ENCODE data around the gene MSI2.
"Not testable (repeated sequence)": the region's sequence is repeated elsewhere in the genome, so short reads cannot be mapped to it uniquely, and the experiment has no call there.

Gene MSI2

GRCh38 chr17:57609125-57609877 is 353.0 kb downstream of the MSI2 start:
- DNase-seq, result no peak

- DNase-seq, result no peak
Measured at GRCh38 chr17:57609878-57610270, 353.6 kb downstream of the MSI2 start.

GRCh38 chr17:57612202-57613071 is 356.1 kb downstream of the MSI2 start:
- peak; percentile 68 for DNase-seq

- no peak for DNase-seq
Measured at GRCh38 chr17:57614742-57615141, 358.4 kb downstream of the MSI2 start.

DNA sequence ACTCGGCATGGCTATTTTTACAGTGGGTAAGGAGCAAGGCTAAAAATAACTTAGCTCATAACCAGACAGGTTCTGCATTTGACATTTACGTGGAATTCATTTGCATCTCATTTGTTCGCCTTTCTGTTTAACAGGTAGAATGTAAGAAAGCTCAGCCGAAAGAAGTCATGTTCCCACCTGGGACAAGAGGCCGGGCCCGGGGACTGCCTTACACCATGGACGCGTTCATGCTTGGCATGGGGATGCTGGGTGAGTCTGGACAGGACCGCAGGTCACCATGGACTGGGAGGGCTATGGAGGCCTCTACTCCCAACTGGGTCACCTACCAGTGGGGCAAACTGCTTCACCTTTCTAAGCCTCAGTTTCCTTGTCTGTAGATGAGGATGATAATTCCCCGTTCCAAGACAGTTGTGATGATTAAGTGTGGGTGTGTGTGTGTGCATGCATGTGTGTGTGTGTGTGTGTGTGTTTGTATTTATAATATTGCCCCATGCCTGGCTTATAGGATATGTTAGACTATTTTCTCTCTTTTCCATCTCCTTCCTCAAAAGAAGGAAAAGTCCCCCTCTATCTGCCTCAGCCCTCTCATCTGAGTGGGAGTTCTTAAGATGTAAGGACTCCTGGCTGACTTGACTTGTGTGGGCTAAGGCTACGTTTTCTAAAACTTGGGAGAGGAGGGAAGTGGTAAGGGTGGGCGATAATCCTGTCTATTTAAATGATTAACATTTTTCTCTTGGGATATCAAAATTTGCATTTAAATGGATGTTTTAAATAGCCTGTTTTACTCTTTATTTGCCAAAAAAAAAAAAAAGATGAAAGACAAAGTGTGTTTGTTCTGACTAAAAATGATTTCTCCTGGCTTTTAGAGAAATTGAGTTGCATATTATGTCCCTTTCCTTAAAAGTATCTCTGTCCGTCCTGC is 359.8 kb downstream of the MSI2 start:
- DNase-seq, result no peak

DNA sequence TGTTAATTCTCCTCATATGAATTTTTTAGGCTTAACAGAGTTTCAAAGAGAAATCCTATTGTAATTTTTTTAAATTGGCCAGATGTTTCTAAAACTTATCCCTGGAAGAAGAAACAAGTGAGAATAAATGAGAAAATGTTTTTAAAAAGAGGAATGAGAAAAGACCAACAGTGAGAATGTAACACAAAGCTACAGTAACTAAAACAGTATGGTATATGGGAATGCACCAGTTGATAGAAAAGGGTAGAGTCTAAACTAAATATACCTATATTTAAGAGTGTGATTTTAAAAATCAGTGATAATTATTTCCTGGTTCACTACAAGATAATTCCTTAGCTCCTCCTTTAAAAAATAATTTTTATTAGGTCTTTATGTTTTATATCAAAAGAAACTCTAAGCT is 360.9 kb downstream of the MSI2 start:
- no peak for DNase-seq

- no peak for DNase-seq
Measured at GRCh38 chr17:57619061-57619937, 363.0 kb downstream of the MSI2 start.

DNA sequence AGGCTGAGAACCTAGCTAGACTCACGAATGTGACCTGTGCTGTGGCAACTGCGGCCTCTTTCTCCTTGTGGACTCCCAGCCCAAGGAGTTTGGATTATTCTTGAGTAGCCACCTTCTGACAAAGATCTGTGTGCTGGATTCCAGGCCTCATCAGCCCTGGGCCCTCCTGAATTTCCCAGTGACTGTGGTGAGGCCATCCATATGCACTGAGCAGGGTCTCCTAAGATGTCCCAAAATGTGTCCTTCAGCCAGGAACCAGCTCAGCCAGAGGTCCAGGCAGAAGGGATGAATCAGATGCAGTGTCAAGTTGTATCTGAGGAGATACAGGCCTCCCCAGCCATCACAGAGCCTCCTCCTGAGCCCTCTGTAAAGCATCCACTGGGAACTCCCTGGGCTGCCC is 364.3 kb downstream of the MSI2 start:
- no peak for DNase-seq

DNA sequence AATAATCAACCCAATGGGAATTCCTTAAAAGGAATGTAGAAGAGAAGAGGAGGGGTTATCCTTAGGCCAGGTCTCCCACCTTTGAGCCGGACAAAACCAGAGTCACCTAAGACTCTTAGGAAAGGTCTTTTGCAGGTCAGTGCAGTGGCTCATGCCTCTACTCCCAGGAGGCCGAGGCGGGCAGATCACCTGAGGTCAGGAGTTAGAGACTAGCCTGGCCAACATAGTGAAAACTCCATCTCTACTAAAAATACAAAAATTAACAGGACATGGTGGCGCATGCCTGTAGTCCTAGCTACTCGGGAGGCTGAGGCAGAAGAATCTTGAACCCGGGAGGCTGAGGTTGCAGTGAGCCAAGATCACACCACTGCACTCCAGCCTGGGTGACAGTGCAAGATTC is 365.5 kb downstream of the MSI2 start:
- not testable (repeated sequence) for DNase-seq

GRCh38 chr17:57622306-57622682 is 366.0 kb downstream of the MSI2 start:
- DNase-seq, result no peak

GRCh38 chr17:57622683-57623433 is 366.5 kb downstream of the MSI2 start:
- no peak for DNase-seq

DNA sequence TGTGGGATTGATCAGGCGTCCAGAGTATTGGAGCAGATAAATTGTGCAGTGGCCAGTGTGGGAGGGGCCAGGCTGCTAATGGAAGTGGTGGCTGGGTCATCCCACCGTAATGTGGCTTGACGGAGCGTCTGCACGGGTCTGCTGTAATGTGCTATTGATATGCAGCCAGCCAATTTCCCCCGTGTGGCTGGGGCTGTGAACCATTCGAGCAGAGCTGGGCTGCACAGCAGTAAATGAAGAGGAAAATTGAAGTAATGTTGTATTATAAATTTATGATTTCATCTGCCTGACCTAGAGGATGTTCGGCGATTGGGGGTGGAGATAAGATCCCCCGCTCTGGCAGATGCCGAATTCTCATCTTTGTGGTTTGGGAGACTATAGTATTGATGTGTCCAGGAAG is 367.3 kb downstream of the MSI2 start:
- no peak for DNase-seq

GRCh38 chr17:57624386-57624785 is 368.1 kb downstream of the MSI2 start:
- no peak for DNase-seq

DNA sequence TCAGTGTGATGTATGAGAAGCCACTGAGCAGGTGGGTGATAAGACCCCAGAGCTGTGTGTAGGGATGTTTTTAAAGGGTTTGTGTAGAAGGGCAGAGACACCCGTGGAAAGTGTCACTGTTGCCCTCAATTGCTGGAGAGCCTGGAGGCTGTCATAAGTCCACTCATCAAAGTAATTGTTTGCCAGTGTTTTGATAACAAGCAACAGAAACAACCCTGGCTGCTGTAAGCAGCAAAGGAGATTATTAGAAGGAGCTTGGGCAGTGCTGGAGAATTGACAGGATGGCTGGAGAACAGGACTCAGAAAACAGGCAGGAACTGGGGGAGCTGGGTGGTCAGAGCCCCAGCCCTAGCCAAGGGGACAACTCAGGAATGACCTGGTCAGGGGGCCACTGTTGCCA is 369.2 kb downstream of the MSI2 start:
- DNase-seq, result no peak

- no peak for DNase-seq
Measured at GRCh38 chr17:57625957-57626356, 369.6 kb downstream of the MSI2 start.

DNA sequence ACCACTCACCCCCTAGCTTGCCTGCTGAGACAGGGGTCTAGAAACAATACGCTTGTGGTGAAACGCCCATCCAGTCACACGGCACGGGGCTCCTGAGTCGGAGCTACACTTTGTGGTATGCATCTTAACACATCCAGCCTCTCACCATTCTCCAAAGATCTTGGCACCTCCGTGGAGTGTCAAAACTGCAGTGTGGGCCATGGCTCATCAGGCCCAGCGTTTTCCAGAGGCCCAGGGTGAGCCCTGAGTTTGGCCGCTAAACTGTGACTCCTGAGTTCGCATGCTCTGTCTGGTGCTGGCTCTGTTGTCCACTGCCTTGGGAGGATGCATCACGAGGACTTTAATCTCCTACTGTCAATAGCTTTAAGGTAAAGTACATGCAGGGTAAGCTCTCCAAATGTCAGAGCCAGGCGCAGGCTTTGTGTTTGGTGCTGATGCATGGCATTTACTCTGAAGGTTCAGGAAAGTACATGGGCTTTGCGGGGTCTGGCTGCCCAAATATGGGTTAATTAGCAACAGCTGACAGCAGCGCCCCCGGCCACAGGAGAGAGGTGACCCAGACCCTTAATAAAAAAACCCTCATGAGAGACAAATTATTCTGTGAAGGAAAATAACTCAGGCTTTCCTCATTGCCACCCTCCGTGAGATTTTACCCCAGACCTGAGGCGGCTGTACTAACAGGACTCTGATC is 370.3 kb downstream of the MSI2 start:
- no peak for DNase-seq

GRCh38 chr17:57627591-57627990 is 371.3 kb downstream of the MSI2 start:
- no peak for DNase-seq

GRCh38 chr17:57628421-57628820 is 372.1 kb downstream of the MSI2 start:
- DNase-seq, result no peak

GRCh38 chr17:57629470-57629869 is 373.1 kb downstream of the MSI2 start:
- DNase-seq, result no peak

DNA sequence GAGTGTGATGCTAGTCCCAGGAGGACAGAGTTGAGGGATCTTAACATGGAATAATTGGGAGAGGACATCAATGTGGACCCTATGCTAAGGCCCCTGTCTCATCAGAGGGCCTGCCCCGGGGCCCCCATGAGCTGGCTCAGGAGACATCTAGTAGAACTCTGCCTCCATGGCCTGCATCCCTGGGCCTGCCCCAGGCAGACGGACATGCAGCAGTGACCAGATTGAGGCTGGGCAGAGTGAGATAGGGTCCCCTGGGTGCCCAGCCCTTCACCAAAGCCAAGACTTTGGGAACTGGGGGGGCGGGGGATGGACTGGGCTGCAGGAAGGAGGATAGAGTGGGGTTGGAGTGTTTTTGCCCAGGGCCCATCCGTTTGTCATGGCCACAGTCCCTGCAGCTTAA is 373.6 kb downstream of the MSI2 start:
- DNase-seq, result no peak

- no peak for DNase-seq
Measured at GRCh38 chr17:57630736-57631135, 374.4 kb downstream of the MSI2 start.
